Embryonic facial prominence (tissue), 1 donor: ENCODE measurements around the gene ALDH1B1.

Experiments
- DNase-seq: peaks from one replicate; pipeline ENCODE4 v3.0.0-alpha.2; 2016; ENCODE audit errors: extremely low spot score

ALDH1B1 gene

DNA sequence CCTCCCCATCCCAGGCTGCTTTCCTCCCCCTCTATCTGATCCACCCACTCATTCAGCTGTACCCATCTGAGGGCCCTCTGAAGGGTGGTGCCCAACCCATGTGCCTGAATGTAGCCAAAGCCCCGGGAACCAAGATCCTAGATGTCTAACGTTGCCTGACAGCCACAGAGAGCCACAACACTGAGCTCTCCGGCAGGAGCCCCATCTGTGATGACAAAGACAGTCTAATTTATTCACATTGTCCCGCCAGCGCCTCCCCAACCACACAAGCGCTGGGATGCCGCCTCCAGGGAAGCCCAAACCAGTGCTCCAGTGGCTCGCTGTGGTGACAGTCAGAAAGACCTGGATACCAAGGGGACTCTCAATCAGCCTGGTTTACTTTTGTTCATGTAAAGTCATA is 23.4 kb downstream of the ALDH1B1 start:
- DNase-seq, result no peak

DNA sequence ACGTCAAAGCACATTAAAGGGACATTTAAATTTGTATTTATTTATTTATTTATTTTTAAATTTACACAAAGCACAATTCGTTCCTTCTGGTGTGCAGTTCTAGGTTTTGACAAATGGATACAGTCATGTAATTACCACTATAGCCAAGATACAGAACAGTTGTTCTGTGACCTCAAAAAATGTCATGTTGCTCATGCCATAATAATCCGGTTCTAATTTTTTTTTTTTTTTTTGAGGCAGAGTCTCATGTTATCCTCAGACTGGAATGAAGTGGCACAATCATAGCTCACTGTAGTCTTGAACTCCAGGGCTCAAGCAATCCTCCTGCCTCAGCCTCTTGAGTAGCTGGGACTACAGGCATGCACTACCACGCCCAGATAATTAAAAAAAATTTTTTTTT is 24.0 kb downstream of the ALDH1B1 start:
- no peak for DNase-seq

DNA sequence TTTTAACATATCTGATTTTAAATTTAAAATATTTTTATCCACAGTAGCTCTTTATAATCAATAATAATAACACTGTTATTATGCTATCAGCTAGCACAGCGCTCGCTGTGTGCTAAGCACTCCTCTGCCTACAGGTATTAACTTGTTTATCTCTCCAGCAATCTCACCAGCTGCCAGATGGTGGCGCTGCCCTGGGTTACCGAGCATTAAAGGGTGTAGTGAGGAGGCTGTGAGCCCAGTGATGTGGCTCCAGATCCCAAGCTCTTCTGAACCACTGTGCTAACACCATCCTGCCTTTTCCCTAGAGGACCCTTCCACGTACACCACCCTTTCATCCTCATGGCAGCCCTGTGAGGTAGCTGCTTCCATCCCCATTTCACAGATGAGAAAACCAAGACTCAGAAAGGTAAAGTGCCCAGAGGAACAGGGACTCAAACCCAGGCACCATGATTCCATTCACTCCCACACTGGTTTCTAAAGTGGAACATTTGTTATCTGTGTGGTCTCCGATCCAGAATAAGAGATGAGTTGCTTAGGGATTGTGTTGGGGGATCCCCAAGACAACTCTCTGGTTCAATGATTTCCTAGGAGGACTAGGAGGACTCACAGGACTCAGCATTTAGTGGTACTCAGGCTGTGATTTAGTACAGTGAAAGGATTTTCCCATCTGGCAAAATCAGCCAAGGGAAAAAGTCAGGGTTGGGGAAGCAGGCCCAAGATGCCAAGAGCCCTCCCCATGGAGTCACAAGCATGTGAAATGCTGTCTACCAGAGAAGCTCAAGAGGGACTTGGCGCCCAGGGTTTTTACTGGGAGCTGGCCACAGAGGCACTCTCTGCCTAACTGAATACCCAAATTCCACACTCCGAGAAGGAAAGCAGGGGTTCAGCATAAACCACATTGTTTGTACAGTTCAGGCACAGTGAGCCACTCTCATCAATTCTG is 24.8 kb downstream of the ALDH1B1 start:
- no peak for DNase-seq

- no peak for DNase-seq
These were observed 25.9 kb downstream of the ALDH1B1 start for GRCh38 chr9:38418366-38418765.

- DNase-seq, result no peak
These were observed 26.7 kb downstream of the ALDH1B1 start for GRCh38 chr9:38419181-38419580.

GRCh38 chr9:38421498-38422211 is 29.2 kb downstream of the ALDH1B1 start:
- DNase-seq, result no peak

GRCh38 chr9:38422555-38423260 is 30.2 kb downstream of the ALDH1B1 start:
- no peak for DNase-seq

DNA sequence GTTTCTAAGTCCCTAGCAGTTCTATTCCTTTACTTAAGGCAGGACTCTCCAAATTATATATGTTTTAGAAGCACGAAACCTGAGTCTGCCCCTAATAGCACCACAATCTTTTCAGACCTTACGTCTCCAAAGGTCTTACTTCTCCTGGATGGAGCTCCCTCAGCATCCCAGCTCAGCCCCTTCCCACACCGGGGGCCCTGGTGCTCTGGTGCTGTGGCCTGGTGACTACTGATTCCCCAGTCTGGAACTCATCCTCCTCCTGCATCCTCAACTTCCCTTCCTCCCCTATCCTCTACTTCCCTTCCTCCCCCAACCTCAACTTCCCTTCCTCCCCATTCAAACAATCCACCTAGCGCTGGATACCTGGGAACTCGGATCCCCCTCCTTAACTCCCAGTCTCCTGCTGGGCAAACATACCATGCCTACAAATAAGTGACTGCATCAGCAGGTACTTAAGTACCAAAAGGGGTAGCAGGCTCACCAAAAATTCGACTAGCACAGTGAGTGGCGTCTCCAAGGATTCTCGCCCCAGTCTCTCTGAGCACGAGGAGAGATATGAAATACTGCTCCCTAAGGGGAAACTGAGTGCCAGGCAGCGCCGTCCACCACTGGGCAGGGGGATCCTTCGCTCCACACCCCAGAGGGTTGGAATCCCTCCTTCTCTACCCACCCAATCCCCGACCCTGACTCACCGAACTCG is 30.9 kb downstream of the ALDH1B1 start:
- DNase-seq, result no peak

GRCh38 chr9:38423973-38424843 is 31.7 kb downstream of the ALDH1B1 start, which contains the start of gene IGFBPL1:
TSS of gene IGFBPL1 (minus strand) at chr9:38424454. CDS start at chr9:38424424, 30 bp downstream.
- no peak for DNase-seq

GRCh38 chr9:38424918-38425317 is 32.4 kb downstream of the ALDH1B1 start:
- DNase-seq, result no peak

DNA sequence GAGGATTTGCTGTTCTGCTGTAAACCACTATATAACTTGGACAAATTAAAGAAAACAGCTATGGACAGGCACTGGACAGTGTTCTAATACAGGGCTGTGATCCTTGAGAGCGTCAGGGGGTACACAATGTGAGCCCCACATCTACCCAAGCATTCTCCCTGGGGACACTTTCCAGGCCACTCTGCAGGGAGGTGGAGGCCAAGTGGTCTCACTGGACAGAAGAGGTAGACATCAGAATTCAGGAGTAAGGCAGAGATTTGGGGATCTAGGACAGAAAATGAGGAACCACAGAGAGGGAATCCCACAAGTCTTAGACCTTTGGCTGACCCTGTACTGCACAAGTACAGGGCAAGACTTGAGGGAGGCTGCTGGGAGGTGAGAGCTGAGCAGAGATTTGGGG is 35.6 kb downstream of the ALDH1B1 start:
- no peak for DNase-seq

- DNase-seq, result no peak
These were observed 38.6 kb downstream of the ALDH1B1 start for GRCh38 chr9:38431116-38431515.

- no peak for DNase-seq
These were observed 40.5 kb downstream of the ALDH1B1 start for GRCh38 chr9:38432922-38433510.

DNA sequence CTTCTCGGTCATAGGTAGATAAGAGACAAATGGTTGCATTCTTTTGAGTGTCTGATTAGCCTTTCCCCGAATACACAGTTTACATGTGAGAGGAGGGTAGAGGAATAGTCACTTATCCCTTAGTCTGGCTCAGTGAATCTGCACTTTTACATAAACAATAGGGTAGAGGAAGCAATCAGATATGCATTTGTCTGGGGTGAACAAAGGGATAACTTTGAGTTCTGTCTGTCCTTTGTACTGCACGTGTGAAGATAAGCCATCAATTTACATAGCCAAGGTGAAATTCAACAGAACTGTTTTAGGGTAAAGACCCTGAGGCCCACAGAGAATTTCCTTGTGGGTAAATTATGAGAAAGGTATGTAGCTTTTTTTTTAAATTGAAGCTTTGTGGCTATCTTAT is 41.9 kb downstream of the ALDH1B1 start:
- no peak for DNase-seq

DNA sequence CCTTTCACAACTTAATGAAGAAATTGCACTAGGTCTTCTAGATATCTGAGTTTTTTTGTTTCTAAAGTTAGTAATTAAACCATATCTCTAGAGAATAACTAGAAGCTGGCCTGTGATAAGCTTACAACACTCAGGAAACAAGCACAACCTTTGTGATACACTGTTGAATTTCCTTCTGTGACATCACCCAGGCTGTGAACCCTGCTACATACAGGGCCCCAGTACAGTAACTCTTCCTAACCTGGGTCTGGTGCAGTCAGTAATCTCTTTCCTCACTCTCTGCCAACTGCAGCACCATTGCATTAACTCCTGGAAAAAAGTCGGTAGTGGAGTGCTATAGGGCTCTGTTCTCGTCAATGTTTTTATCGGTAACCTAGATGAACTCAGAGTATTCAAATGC is 42.4 kb downstream of the ALDH1B1 start:
- DNase-seq, result no peak

- DNase-seq, result no peak
These were observed 43.0 kb downstream of the ALDH1B1 start for GRCh38 chr9:38435521-38435920.

DNA sequence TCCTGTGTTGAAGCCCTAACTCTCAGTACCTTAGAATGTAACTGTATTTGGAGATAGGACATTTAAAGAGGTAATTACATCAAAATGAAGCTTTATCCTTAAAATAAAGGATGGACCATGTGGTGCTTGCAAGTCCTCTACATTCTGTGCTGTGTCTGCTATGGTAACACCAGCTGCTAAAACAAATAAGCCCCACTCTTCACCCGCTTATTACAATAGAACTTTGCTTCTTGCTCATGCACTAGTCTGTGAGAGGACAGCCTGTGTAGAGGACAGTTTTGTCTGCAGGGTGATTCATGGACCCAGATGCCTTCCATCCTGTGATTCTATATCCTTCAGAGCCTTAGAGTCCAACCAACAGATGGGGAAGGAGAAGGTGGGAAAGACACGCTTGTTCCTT is 44.2 kb downstream of the ALDH1B1 start:
- no peak for DNase-seq

DNA sequence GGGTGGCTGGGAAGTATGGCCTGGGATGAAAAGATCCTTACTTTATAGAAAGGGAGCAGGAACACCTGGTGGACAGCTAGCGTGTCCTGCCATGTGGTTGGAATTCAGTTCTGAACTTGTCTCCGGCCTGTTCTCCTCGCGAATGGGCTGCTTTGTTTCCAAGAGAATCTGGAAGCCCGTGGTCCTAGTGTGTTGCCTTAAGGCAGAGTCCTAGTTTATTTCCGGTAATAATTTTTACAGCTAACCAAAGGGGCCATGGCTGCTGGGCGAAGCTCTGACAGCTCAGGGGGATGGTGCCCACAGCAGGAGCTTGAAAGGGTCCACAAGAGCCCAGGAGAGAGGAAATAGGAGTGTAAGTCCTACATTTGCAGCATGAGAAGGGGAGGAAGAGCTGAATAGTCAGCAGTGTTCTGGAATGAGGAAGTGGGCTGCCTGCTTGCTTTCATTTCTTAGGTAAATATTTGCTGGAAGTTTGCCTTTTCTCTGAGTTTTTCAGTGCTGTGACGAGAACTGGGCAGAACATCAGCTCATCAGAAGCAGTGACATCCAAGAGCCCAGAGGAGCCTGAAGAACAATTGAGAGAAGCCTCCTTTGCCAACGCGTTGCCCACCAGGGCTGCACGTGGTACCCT is 44.8 kb downstream of the ALDH1B1 start:
- no peak for DNase-seq

DNA sequence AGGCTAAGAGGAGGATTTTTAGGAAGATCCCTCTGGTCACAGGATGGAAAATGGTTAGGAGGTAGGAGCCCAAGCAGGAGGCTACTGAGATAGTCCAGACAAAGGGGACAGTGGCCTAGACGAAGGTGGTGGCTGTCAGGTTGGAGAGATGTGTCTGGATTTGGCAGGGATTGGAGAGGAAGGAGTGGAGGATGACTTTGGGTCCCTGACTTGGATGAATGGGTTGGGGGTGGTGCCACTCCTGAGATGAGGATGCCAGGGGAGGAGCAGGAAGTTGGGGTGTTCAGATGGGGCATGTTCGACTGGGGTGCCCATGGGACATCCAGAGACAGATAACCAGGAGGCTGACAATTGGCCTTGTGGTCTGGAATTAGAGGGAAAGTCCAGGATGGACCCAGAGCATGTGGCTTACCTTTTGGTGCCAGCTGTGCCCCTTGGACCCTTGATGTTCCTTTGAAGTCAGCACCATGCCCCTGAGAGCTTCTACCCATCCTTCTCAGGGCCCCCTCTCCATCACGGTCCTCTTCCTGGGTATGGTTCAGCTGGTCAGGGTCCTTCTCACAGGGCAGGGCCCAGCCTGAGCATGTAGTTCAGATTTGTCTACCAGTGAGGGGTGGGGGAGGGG is 46.9 kb downstream of the ALDH1B1 start:
- DNase-seq, result no peak
